Hepatocyte (in vitro differentiated cells): ENCODE measurements around the gene MEF2D.

ENCODE experiments used
- CTCF ChIP-seq: fragments of 200-600 bp; sonication (generic); IDR thresholded peaks from 2 replicates; pipeline ENCODE4 v1.5.1; 2016; ENCODE audit warnings: antibody characterized with exemption, mild to moderate bottlenecking; ENCODE audit not compliant: poor library complexity
- EZH2phosphoT487 ChIP-seq: fragments of 200-600 bp; sonication (generic); IDR thresholded peaks from one replicate; pipeline ENCODE4 v1.6.1; 2018; ENCODE audit warnings: antibody characterized with exemption, mild to moderate bottlenecking, low read depth, moderate library complexity; ENCODE audit not compliant: unreplicated experiment, severe bottlenecking

GRCh38 chr1:156479093-156480015 lies 21.2 kb downstream of the MEF2D start:
- TF ChIP-seq CTCF (no peak), EZH2phosphoT487 (no peak)
